Stromal cell of bone marrow (primary cell): ENCODE results near the gene YKT6.

Experiments used
- DNase-seq: peaks from one replicate; pipeline ENCODE4 v3.0.0-alpha.2; 2012; ENCODE audit warnings: low read depth

The YKT6 gene

GRCh38 chr7:44219371-44220045 is 18.7 kb downstream of the YKT6 start:
- DNase-seq, result no peak

- DNase-seq, result no peak
Measured at GRCh38 chr7:44220046-44220357, 19.2 kb downstream of the YKT6 start.

DNA sequence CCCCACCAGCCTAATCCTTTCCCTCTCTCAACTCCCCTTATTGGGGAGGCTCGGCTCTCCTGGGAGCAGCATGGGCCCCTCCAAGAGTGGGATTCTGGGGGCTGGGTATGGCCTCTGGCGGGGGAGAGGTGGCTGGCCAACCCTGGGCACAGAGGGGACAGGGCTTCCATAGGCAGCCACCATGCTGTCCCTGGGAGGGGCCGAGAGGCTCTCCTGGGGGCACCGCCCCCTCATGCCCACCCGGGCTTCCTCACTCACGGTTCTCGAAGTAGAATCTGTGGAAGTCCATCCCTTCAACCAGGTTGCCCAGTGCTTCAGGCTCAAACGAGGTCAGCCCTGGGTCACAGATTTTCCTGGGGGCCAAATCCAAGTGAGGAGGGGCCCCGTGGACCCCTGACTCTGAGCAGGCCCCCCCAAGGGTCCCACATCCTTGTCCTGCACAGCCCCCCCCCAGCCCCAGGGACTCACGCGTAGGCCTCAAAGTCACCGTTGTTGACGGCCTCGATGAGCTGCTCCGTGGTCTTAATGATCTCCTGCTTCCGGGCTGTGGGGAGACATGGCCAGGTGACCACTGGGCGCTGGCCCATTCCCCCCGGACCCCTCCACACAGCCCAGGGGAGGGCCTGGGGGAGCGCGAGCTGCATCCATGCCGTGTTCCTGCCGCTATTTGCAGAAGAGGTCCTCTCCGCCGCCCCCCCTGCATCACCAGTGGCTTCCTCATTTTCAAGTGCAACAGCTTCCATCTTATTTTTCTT is 19.8 kb downstream of the YKT6 start:
- DNase-seq, result no peak

- no peak for DNase-seq
Measured at GRCh38 chr7:44221231-44221791, 20.5 kb downstream of the YKT6 start.

DNA sequence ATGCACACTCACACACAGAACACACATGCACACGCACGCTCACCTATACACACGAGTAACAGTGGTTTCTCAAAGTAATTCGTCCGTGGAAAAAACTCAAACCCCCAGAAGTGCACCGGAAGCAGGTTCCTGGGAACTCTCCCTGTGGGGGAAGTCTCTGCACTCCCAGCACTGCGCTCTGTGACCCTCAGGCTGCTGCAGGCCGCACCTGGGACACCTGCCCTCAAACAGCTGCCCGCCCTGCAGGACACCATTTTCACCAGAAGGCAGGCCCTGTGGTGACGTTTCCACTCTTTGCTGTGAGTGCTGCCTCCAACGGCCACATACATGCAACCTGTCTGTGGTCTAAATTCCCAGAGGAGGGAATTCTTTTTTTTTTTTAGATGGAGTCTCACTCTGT is 21.3 kb downstream of the YKT6 start:
- no peak for DNase-seq

GRCh38 chr7:44222776-44223261 is 22.0 kb downstream of the YKT6 start:
- DNase-seq, result no peak

DNA sequence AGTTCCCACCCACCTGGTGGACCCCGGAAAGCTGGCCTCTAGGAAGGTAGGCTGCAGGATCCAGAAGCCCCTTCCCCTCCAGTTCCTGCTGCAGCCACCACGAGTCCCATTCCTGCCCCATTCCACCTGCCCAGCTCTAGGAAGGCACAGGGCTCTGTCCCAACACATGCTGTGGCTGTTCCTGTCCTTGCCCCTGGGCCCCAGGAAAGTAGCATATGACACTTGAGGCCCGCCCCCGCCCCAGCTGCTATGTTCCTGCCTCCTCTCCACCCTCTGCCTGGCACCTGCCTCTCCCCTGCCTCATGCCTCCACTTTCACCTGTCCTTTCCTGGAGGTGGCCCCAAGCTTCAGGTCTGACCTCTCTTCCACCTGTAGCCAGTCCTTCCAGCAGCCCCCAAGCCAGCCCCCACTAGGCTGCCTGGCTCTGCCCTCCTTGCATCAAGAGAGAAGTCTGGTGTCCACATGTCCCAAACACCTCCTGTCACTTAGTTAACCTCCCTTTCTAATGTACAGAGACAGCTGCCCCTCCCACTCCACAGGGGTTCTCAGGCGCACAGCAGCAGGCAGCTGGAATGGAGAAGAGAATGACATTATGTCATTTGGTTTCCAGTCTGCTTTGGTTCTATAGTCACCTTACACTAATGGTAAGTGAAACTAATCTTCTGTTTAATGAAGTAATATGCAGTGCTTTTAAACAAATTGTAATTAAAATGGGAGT is 22.7 kb downstream of the YKT6 start:
- no peak for DNase-seq

- DNase-seq, result no peak
Measured at GRCh38 chr7:44224080-44224973, 23.5 kb downstream of the YKT6 start.

- no peak for DNase-seq
Measured at GRCh38 chr7:44224974-44225565, 24.3 kb downstream of the YKT6 start.

DNA sequence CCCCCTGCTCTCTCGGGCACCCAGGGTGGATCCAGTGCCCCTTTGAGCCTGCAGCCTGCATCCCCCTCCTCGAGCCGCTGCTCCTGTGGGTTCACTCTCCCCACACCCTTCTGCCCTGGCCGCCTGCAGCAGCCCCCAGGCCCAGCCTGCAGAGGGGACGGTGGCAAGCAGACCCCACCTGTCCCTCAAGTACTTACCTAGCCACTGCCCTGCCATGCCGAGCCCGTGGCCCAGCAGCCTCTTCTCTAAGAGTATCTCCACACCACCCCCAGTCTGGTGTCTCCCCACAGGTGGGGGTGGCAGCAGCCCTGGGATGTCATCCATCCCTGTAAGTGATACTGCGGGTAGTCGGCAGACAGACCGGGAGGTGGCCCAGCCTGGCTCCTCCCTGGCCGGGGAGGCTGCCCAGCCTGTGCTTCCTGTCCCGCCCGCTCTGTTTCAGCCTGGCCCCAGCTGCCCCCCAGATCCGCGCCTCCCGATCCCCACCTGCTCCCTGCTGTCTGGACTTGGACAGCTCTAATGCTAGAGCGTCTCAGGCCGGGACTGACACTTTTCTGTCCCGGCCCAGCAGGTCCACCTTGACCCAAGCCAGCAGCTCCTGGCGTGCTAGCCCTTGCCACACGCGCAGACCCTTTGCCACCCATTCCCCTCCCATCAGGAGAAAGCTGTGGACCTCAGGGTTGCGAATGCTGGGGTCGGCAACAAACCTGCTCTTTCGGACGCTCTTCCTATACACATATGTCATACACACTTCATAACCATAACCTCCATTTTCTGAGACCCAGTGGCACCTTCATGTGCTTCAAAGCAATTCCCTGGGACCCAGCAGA is 25.0 kb downstream of the YKT6 start:
- DNase-seq, result no peak

GRCh38 chr7:44226396-44226753 is 25.6 kb downstream of the YKT6 start:
- DNase-seq, result no peak

DNA sequence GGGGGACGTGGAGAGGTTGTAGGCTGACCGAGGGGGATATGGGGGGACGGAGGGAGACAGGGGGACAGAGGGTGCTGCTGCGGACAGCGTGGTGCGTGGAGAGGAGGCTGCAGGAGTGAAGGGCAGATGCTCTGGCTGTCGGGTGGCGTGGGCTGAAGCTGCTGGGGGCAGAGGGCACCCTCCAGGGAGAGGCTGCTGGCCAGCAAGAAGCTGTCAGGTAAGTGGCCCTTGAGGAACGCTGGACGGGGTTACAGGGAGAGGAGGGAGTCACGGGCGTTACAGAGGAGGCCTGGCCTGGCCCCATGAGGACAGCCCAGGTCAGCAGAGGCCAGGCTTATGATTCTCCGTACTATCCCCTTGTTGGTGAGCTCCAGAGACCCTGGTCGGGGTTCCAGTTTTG is 27.1 kb downstream of the YKT6 start:
- DNase-seq, result no peak

GRCh38 chr7:44228571-44229350 is 28.0 kb downstream of the YKT6 start:
- DNase-seq, result no peak

- DNase-seq, result no peak
Measured at GRCh38 chr7:44229546-44230105, 28.8 kb downstream of the YKT6 start.

DNA sequence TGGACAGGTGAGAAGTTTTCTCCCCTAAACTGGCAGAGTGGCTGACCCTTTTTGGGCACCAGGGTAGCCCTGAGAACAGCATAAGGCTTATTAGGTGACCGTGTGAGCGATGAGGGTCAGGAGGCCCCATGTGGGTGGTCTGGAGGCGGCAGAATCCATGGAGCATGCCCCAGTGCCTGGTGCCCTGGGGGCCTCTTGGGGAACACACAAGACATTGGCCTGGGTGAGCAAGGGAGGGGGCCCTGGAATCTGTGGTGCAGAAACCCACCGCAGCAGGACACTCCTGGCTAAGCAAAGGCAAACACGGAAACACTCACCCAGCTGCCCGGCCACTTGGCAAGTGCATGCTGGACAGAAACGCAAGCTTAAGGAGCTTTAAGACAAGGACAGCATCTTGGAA is 29.5 kb downstream of the YKT6 start:
- DNase-seq, result no peak

DNA sequence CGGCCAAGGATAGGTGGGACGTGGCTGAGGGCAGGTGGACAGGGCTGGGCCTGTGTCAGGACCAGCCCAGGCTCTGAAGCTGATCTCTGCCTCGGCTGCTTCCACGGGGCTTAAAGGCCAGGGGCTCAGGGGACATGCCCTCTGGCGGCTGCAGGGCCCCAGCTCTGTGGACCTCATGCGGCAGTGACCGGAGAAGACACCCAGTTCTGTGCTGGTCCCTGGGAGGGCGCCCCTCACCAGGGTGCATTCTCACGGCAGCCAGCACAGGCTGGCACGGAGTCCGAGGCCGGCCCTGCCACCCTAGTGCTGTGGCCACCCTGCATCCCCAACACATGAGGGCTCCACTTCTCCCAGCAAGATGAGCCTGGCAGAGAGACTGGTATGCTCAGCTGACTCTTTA is 30.3 kb downstream of the YKT6 start:
- DNase-seq, result no peak

GRCh38 chr7:44232396-44232795 is 31.6 kb downstream of the YKT6 start:
- no peak for DNase-seq

GRCh38 chr7:44232901-44233715 is 32.3 kb downstream of the YKT6 start:
- DNase-seq, result no peak

- DNase-seq, result no peak
Measured at GRCh38 chr7:44235066-44235465, 34.3 kb downstream of the YKT6 start.
